HG03521 (cell line): Measurements from ENCODE around the gene NFIX.
A peak's percentile ranks its signal among the peaks of the same experiment; 100 is the strongest.

Experiments
- ATAC-seq: cut with Tn5 transposase; IDR thresholded peaks from one replicate; pipeline ENCODE4 v1.9.1; 2021; ENCODE audit warnings: mild to moderate bottlenecking, moderate library complexity; ENCODE audit not compliant: unreplicated experiment

NFIX gene

DNA sequence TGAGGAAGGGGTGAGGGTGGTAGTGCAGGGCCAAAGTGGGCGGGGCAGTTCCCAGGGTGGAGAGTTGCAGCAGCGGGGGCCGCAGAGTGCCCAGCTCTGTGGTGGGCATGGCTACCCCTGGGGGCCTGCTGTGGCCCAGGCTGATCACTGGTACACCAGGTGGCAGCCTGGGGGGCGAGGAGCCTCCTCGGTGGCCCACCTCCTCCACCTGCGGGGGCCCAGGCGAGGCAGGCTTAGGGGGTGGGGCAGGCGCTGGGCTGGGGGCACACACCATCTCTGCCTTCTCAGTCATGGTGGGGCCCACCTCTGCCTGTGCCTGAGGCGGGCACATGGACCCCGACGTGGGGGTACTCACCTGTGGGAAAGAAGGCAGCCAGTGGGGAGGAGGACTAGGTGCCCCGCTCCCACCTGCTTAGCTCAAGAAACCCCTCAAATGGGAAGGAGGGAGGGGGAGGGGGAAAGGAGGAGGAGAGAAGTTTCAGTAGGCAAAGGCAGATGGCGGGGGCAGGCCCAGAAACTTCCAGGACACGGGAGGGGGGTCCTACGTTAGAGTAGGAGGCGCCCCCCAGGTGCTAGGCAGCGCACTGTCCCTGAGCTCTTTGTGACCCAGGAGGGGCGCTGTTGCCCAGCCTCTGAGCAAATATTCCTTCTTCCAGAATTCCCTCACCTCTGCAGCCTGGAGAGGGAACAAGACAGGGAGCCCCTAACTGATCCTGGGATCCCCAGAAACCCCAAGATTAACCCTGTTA, 105.7 kb downstream of the NFIX start:
- no peak for ATAC-seq

DNA sequence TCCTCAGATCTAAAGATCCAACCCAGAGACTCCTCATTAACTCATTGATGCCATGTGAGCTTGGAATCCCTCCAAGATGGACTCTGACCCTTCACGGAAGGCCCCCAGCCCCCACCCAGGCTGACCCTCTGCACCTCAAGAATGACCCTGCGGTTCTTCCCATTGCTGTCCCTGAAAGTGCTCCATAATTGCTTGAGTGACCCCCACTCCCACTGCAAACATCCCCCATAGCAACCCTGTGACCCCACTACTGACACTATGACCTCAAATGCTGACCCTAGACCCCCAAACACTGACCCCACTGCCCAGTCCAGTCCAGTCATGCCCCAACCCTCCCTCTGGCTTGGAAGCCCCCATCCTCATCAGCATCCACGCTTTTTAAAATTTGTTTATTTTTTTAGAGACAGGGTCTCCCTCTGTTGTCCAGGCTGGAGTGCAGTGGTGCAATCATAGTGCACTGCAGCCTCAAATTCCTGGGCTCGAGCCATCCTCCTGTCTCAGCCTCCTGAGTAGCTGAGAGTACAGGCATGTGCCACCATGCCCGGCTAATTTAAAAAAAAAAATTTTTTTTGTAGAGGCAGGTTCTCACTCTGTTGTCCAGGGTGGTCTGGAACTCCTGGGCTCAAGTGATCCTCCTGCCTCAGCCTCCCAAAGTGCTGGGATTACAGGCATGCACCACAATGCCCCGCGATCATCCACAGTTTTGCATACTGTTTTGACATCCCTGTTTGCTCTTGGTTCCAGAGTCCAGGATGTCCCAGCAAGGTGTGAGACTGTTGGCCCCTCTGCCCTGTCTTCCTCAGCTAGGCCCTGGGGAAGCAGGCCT, 106.5 kb downstream of the NFIX start:
- ATAC-seq: no peak

GRCh38 chr19:13102416-13102665, 107.1 kb downstream of the NFIX start:
- no peak for ATAC-seq

DNA sequence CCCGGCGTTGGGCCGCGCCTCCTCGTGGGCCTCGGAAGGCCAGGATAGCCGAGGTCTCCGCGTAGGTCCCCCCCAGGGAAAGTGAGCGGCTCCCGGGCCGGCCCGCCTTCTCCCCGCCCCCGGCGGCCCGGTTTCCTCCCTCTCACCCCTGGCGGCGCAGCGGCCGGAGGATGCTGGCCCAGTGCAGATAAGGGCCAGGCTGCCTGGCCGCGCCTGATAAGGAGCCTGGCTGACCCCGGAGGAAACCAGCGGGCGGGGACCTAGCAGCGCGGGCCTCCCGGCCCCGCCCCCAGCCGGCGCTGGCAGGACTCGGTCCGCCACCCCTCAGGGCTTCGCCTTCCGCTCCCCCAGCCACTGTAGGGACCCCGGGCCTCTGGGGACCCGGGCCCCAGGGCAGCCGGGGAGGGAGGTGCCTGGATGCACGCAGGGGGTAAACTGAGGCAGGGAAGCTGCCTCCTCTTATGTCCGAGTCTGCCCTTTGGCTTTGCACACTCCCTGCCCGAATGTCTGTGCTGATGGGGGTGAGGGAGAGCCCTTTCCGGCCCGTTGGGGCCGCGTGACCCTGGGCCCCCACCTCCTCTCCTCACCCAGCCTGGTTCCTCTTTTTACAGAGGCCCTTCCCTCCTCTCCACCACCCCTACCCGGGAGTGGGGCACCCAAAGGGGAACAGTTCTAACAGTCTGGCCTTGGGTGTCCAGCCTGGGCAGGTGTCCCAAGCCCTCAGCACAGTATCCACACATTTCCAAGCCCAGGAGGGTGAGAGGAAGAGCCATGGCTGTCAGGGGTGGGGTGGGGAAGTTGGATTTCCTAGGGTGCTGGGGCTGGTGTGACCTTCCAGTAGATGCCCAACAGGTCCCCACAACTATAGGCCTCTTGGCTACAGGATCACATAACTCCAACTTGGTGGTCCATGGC, 107.6 kb downstream of the NFIX start, which contains the start of gene LYL1:
TSS of gene LYL1 (minus strand) at position 193 of the 915 bp plus-strand sequence. CDS start 1,687 bp downstream, outside the sequence.
- peak; percentile 35 for ATAC-seq

- no peak for ATAC-seq
These were observed 108.5 kb downstream of the NFIX start for GRCh38 chr19:13103581-13104359.

- ATAC-seq: peak; percentile 46
These were observed 109.1 kb downstream of the NFIX start for GRCh38 chr19:13104360-13104847.

GRCh38 chr19:13104848-13105711, 109.8 kb downstream of the NFIX start:
- ATAC-seq: no peak

DNA sequence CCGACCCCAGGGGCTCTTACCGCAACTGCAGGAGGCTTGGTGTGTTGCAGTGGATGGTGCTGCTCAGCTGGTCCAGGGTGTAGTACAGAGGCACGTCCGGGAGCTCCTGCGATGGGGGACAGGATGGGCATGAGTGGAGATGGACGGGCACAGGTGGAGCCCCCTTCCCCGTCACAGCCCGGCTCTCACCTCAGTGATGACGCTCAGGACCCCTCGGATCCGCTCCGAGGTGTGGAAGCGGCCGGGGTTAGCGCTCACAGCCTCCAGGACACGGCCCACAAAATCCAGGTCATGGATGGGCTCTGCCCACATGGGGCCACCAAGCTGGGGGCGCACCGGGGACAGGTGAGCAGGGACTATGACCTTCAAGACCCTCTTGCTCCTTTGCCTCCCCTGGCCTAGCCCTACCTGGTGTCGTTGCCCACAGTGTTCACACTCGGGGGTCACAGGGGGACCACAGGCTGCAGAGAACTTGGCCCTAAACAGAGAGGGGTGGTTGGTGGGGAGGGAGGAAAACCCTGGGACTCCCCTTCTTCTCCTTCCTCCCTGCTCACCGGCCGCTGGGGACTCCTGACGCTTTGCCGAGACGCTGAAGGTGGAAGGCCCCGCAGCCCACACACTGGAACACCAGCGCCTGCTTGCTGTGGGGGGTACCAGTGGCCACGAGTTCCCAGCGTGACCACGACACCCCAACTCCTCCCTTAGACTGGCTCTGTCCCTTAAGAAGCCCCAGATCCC, 114.3 kb downstream of the NFIX start:
- no peak for ATAC-seq

- no peak for ATAC-seq
These were observed 114.9 kb downstream of the NFIX start for GRCh38 chr19:13110099-13110610.

DNA sequence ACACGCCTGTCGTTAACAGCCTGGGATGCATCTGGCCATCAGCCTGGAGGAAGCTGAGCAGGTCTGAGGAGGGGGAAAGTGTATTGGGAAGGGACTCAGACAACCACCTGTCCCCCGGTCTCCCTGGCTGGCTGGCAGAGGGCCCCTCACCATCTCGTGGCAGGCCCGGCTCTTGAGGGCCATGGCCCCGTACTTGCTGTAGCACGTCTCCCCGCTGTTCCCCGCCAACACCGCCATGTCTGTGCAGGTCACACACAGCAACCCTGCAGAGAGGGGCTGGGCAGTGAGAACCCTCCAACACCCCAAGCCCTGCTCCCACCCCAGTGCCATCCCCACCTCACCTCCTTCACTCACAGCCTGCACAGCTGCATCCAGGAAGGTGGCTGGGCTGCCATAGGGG, 117.3 kb downstream of the NFIX start:
- ATAC-seq: no peak

- ATAC-seq: no peak
These were observed 120.6 kb downstream of the NFIX start for GRCh38 chr19:13115936-13116281.

GRCh38 chr19:13116282-13117175, 121.3 kb downstream of the NFIX start, which contains the start of gene TRMT1:
TRMT1 (minus strand) TSS chr19:13116740; CDS start chr19:13116399, 341 bp downstream.
- peak; percentile 38 for ATAC-seq

GRCh38 chr19:13117176-13117771, 122.0 kb downstream of the NFIX start:
- no peak for ATAC-seq

- ATAC-seq: peak; percentile 74
These were observed 122.6 kb downstream of the NFIX start, which contains the start of gene NACC1 for GRCh38 chr19:13117772-13118423. NACC1 (plus strand) TSS chr19:13118264; CDS start chr19:13135208, 16,944 bp downstream.

DNA sequence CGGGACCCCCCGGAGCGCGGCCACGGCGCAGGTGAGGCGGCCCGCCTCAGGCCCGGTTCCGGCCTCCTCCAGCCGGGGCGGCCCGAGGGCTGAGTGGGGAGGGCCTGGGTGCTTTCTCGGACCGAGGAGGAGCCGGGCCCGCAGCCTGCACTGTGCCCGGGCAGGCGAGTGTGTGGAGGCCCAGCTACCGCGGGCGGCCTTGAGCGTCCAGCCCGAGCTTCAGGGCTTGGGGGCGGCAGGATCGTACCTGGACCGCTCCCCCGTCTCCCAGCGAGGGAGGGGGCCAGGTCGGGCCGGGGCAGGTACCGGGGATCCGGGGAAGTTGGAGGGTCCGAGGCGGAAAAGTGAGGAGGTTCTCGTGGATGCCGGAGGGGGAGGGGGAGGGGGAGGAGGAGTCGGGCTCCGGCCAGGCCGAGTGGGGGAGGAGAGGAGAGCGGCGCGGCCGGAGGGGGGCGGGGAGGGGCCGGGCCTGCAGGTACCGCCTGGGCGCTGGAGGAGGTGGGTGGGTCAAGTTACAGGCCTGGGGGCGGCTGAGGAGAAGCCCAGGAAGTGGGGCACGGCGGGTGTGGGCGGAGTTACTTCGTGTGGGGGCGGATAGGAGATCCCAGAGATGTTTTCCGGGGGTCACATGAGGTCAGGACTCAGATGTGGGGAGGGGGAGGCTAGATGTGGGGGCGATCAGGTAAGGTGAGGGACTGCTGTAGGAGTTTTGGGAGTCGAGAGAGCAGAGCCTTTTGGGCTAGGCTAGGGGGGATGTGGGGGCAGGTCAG, 123.3 kb downstream of the NFIX start:
- ATAC-seq: peak; percentile 23

- ATAC-seq: no peak
These were observed 124.4 kb downstream of the NFIX start for GRCh38 chr19:13119627-13120026.
